ENCODE results near the gene SLIT2. TPM values are rescaled to one million over a fixed set of nuclear protein-coding genes. Genes with fewer than 3 reads are reported as not detected.

The SLIT2 gene
- total and polyA plus RNA-seq, 2 donors (not counting 1 experiment from before 2014, with no cell fraction given): not detected

- no peak for DNase-seq
Observed at GRCh38 chr4:20278195-20278594, 26.5 kb downstream of the SLIT2 start.

GRCh38 chr4:20279381-20279780, 27.7 kb downstream of the SLIT2 start:
- H3K4me1 ChIP-seq (ENCODE audit: control insufficient read depth in 2 of 2, insufficient read depth in 2 of 2, low read length in 2 of 2): no peaks in the 10 kb centered on the region
- no peak overlapping the region for H3K9ac ChIP-seq (ENCODE audit: low read length)
- H3K4me2 ChIP-seq (replicated peaks; ENCODE audit: low read depth, low read length, poor library complexity, severe bottlenecking): no peak overlapping the region
- POLR2A ChIA-PET: no interaction called here
- CTCF ChIA-PET: no interaction called here
- H3K36me3 ChIP-seq (replicated peaks in 1 of 2; ENCODE audit: control extremely low read depth in 1 of 2, control insufficient read depth in 1 of 2, extremely low read depth in 1 of 2, insufficient read depth in 2 of 2, low read length in 1 of 2): no peaks in the 10 kb centered on the region
- no peaks in the 10 kb centered on the region for H3K79me2 ChIP-seq (ENCODE audit: control insufficient read depth, insufficient read depth, low read length)
- H4K20me1 ChIP-seq (ENCODE audit: control insufficient read depth, insufficient read depth, low read length, poor library complexity, severe bottlenecking): no peaks in the 10 kb centered on the region
- no peaks in the 10 kb centered on the region for H3K27me3 ChIP-seq (replicated peaks in 1 of 4; ENCODE audit: control extremely low read depth in 1 of 4, control insufficient read depth in 3 of 4, insufficient read depth in 4 of 4, low read length in 3 of 4)
- Mint-ChIP-seq H3K4me1 (no peaks in the 10 kb centered on the region), H3K27ac (no peak overlapping the region), H3K9me3 (ENCODE audit: insufficient read depth) (no peaks in the 10 kb centered on the region), H3K4me3 (no peak overlapping the region), H3K27me3 (no peaks in the 10 kb centered on the region)
- no peak overlapping the region for H2AFZ ChIP-seq (ENCODE audit: insufficient read depth, low read depth, low read length, poor library complexity, severe bottlenecking)
- no peak overlapping the region for H3K4me3 ChIP-seq (ENCODE audit: control extremely low read depth in 1 of 5, extremely low read depth in 1 of 5, insufficient read depth in 1 of 5, low read depth in 2 of 5, low read length in 4 of 5)
- DNase-seq (no peak), ATAC-seq (ENCODE audit: low read depth) (no peak)
- no peak for TF ChIP-seq CTCF (IDR thresholded peaks at IDR 0.05)
- no peak for TF ChIP-seq EZH2 (IDR thresholded peaks at IDR 0.05; ENCODE audit: borderline replicate concordance, insufficient read depth, low read depth, low read length, poor library complexity, severe bottlenecking)
- intact Hi-C loops (cut with micrococcal nuclease): no loop called here
- H3K9me3 ChIP-seq (ENCODE audit: control extremely low read depth in 1 of 3, control insufficient read depth in 2 of 3, insufficient read depth in 1 of 3, low read length in 2 of 3): no peaks in the 10 kb centered on the region
- H3K27ac ChIP-seq (ENCODE audit: low read length in 2 of 2): no peak overlapping the region
- WGBS (ENCODE audit: insufficient coverage): no CpG with 5 or more reads among the region's 1 CpG

More at GRCh38 chr4:20278195-20278594, 26.5 kb downstream of the SLIT2 start:
- no peak overlapping the region for H3K27ac ChIP-seq (ENCODE audit: low read length in 2 of 2)
- ChIA-PET CTCF (no interaction called here), POLR2A (no interaction called here)
- Mint-ChIP-seq H3K27me3 (no peaks in the 10 kb centered on the region), H3K27ac (no peak overlapping the region), H3K9me3 (ENCODE audit: insufficient read depth) (no peaks in the 10 kb centered on the region), H3K4me1 (no peaks in the 10 kb centered on the region), H3K4me3 (no peak overlapping the region)
- no peak for TF ChIP-seq EZH2 (IDR thresholded peaks at IDR 0.05; ENCODE audit: borderline replicate concordance, insufficient read depth, low read depth, low read length, poor library complexity, severe bottlenecking)
- TF ChIP-seq CTCF (IDR thresholded peaks at IDR 0.05): no peak
- no peak overlapping the region for H3K4me3 ChIP-seq (ENCODE audit: control extremely low read depth in 1 of 5, extremely low read depth in 1 of 5, insufficient read depth in 1 of 5, low read depth in 2 of 5, low read length in 4 of 5)
- no peak for ATAC-seq (ENCODE audit: low read depth)
- intact Hi-C loops (cut with micrococcal nuclease): no loop called here
- H3K4me2 ChIP-seq (replicated peaks; ENCODE audit: low read depth, low read length, poor library complexity, severe bottlenecking): no peak overlapping the region
- H3K27me3 ChIP-seq (replicated peaks in 1 of 4; ENCODE audit: control extremely low read depth in 1 of 4, control insufficient read depth in 3 of 4, insufficient read depth in 4 of 4, low read length in 3 of 4): no peaks in the 10 kb centered on the region
- no peak overlapping the region for H2AFZ ChIP-seq (ENCODE audit: insufficient read depth, low read depth, low read length, poor library complexity, severe bottlenecking)
- 100% methylated on average over 1 of the region's 3 CpGs for WGBS (ENCODE audit: insufficient coverage)
- H3K4me1 ChIP-seq (ENCODE audit: control insufficient read depth in 2 of 2, insufficient read depth in 2 of 2, low read length in 2 of 2): no peaks in the 10 kb centered on the region
- H3K9ac ChIP-seq (ENCODE audit: low read length): no peak overlapping the region
- no peaks in the 10 kb centered on the region for H3K9me3 ChIP-seq (ENCODE audit: control extremely low read depth in 1 of 3, control insufficient read depth in 2 of 3, insufficient read depth in 1 of 3, low read length in 2 of 3)
- H3K36me3 ChIP-seq (replicated peaks in 1 of 2; ENCODE audit: control extremely low read depth in 1 of 2, control insufficient read depth in 1 of 2, extremely low read depth in 1 of 2, insufficient read depth in 2 of 2, low read length in 1 of 2): no peaks in the 10 kb centered on the region
- no peaks in the 10 kb centered on the region for H3K79me2 ChIP-seq (ENCODE audit: control insufficient read depth, insufficient read depth, low read length)
- H4K20me1 ChIP-seq (ENCODE audit: control insufficient read depth, insufficient read depth, low read length, poor library complexity, severe bottlenecking): no peaks in the 10 kb centered on the region

Data from B cell (primary cell).